Progenitor cell of endocrine pancreas (in vitro differentiated cells): ENCODE measurements around the gene C1orf174. TPM values are rescaled to one million over a fixed set of nuclear protein-coding genes. Genes with fewer than 3 reads are reported as not detected.
A peak's percentile ranks its signal among the peaks of the same experiment; 100 is the strongest.

Experiments
- DNase-seq: peaks from one replicate; pipeline ENCODE4 v3.0.0; 2021; ENCODE audit warnings: low spot score; ENCODE audit not compliant: unreplicated experiment
- H3K27ac Mint-ChIP-seq: 2 replicates; pipeline ENCODE4 v1.8.0; 2021; ENCODE audit warnings: mild to moderate bottlenecking, moderate library complexity, mixed read lengths
- H3K27me3 Mint-ChIP-seq: 2 replicates; pipeline ENCODE4 v1.8.0; 2021; ENCODE audit warnings: mixed read lengths
- H3K36me3 Mint-ChIP-seq: 2 replicates; pipeline ENCODE4 v1.8.0; 2022; ENCODE audit warnings: mixed read lengths; ENCODE audit not compliant: insufficient read depth
- H3K4me1 Mint-ChIP-seq: 2 replicates; pipeline ENCODE4 v1.8.0; 2021; ENCODE audit warnings: low read depth, mixed read lengths
- H3K4me3 Mint-ChIP-seq: 2 replicates; pipeline ENCODE4 v1.8.0; 2021; ENCODE audit warnings: low read depth, mild to moderate bottlenecking, moderate library complexity, mixed read lengths
- H3K9me3 Mint-ChIP-seq: 2 replicates; pipeline ENCODE4 v1.8.0; 2021; ENCODE audit warnings: low read depth, mixed read lengths
- CTCF ChIP-seq: fragments of 200-600 bp; sonication (generic); IDR thresholded peaks from one replicate; pipeline ENCODE4 v1.5.0; 2021; ENCODE audit warnings: antibody characterized with exemption, mild to moderate bottlenecking; ENCODE audit not compliant: unreplicated experiment
- total RNA-seq: library from RNA; stranded (reverse); gene quantifications from 2 replicates; pipeline ENCODE4 v1.2.1, GENCODE V29; 2021

Gene C1orf174
- total RNA-seq, 1 donor from 2014 or later: 26.9 TPM

- Mint-ChIP-seq H3K4me3 (no peak overlapping the region), H3K9me3 (peaks cover 4% of the 10 kb centered on the region), H3K27me3 (peaks cover 28% of the 10 kb centered on the region)
Measured at GRCh38 chr1:3939242-3940080, 39.4 kb upstream of the C1orf174 start.

GRCh38 chr1:3932156-3932919 lies 32.3 kb upstream of the C1orf174 start:
- Mint-ChIP-seq H3K27ac (no peak overlapping the region), H3K9me3 (peaks cover 4% of the 10 kb centered on the region), H3K27me3 (peaks cover 35% of the 10 kb centered on the region), H3K36me3 (no peaks in the 10 kb centered on the region), H3K4me3 (no peak overlapping the region), H3K4me1 (no peaks in the 10 kb centered on the region)
- DNase-seq: no peak
- TF ChIP-seq CTCF: no peak

More at GRCh38 chr1:3939242-3940080, 39.4 kb upstream of the C1orf174 start:
- H3K27ac Mint-ChIP-seq: no peak overlapping the region
- DNase-seq: no peak
- TF ChIP-seq CTCF: no peak
- peaks cover 4% of the 10 kb centered on the region for H3K4me1 Mint-ChIP-seq
- no peaks in the 10 kb centered on the region for H3K36me3 Mint-ChIP-seq

GRCh38 chr1:3931007-3931912 lies 31.2 kb upstream of the C1orf174 start:
- Mint-ChIP-seq H3K27me3 (peaks cover 42% of the 10 kb centered on the region), H3K36me3 (no peaks in the 10 kb centered on the region), H3K4me3 (no peak overlapping the region), H3K4me1 (no peaks in the 10 kb centered on the region), H3K27ac (no peak overlapping the region), H3K9me3 (peaks cover 3% of the 10 kb centered on the region)
- no peak for DNase-seq
- no peak for TF ChIP-seq CTCF

GRCh38 chr1:3930301-3931006 lies 30.4 kb upstream of the C1orf174 start:
- no peak for TF ChIP-seq CTCF
- Mint-ChIP-seq H3K4me3 (no peak overlapping the region), H3K27ac (peak overlapping the region; percentile 14), H3K9me3 (peaks cover 3% of the 10 kb centered on the region), H3K27me3 (peaks cover 46% of the 10 kb centered on the region), H3K4me1 (no peaks in the 10 kb centered on the region), H3K36me3 (no peaks in the 10 kb centered on the region)
- no peak for DNase-seq
